Cardiac fibroblast (primary cell): ENCODE data around the gene RRH.

Experiments
- DNase-seq, 2 donors: peaks; one replicate each; pipeline versions ENCODE4 v3.0.0 to v3.0.0-alpha.2; 2010; ENCODE audit warnings: low read depth in 2 of 2
- H3K4me3 ChIP-seq, 2 donors: replicated peaks in 1 of 2; 1 replicate in 1 of 2; 2 replicates in 1 of 2; pipeline ENCODE4 v1.5.1; 2011; ENCODE audit warnings: low read depth in 2 of 2, low read length in 2 of 2, mild to moderate bottlenecking in 2 of 2, moderate library complexity in 1 of 2
- TF ChIP-seq, protein P1 (sequence below): IDR thresholded peaks from one replicate; pipeline ENCODE4 v1.5.1; 2011; ENCODE audit warnings: low read depth, mild to moderate bottlenecking, low read length, inconsistent platforms

RRH gene

DNA sequence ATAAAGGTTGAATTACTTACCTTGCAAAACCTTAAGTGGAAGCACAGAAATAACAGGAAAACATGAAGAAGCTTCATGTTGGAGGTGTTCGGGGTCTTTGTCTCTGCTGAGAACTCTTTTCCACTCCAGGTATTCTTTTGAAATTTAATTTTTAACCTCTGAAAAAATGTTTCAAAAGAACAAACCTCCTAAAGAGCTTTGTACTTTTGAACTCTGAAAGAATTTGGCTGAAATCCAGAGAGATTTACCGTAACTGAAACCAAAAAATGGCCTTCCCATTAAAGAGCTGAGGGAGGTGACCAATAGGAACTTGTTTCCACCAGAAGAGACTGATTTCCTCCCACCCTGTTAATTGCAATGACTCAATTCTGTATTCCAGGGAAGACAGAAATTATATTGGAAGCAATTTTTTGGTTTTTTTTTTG is 25.9 kb upstream of the RRH start, which contains the start of gene CFI:
CFI (minus strand) TSS at position 105 of the 425 bp plus-strand sequence; CDS start at position 77, 28 bp downstream.
- no peak within 1 kb of the TSS for H3K4me3 ChIP-seq
- DNase-seq, result peak; percentile 55 to 92
- TF ChIP-seq, protein P1, sequence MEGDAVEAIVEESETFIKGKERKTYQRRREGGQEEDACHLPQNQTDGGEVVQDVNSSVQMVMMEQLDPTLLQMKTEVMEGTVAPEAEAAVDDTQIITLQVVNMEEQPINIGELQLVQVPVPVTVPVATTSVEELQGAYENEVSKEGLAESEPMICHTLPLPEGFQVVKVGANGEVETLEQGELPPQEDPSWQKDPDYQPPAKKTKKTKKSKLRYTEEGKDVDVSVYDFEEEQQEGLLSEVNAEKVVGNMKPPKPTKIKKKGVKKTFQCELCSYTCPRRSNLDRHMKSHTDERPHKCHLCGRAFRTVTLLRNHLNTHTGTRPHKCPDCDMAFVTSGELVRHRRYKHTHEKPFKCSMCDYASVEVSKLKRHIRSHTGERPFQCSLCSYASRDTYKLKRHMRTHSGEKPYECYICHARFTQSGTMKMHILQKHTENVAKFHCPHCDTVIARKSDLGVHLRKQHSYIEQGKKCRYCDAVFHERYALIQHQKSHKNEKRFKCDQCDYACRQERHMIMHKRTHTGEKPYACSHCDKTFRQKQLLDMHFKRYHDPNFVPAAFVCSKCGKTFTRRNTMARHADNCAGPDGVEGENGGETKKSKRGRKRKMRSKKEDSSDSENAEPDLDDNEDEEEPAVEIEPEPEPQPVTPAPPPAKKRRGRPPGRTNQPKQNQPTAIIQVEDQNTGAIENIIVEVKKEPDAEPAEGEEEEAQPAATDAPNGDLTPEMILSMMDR, result no peak

DNA sequence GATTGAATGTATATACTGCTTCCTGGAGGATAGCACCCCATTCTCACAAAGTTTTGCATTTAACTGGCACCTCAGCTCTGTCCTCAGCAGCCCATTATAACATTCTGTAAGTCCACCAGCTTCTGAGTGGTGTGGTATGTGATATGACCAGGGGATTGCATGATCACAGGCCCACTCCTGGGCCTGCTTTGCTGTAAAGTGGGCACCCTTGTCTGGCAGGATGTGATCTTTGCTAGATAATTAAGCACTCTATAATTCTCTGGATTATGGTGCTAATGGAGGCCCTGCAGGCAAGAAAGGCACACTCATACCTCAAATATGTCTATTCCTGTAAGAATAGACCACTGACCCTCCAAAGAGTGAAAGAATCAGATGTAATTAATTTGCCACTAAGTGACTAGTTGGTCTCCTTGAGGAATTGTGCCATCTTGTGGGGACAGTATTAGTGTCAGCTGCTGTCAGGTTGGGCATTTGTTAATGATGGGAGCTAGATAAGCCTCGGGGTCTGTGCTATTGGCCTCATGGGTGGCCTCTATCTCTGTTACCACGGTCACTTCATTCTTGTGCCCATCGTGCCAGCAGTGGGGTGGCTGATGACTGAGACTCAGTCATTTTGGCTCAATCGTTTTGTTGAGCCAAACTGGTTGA is 23.7 kb upstream of the RRH start:
- H3K4me3 ChIP-seq, result no peak overlapping the region
- peak; percentile 56 to 69 for DNase-seq
- TF ChIP-seq, protein P1, result peak; percentile 33

DNA sequence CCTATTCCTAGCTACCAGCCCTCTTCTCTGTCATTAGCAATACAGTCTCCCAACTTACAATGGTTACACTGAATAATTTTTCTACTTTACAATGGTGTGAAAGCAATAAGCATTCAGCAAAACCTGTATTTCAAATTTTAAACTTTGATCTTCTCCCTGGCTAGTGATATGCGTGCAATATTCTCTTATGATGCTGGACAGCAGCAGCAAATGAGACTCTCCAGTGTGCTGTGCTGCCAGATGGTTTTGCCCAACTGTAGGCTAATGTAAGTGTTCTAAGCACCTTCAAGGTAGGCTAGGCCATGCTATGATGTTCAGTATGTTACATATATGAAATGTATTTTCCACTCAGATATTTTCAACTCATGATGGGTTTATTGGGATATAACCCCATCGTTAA is 18.1 kb upstream of the RRH start:
- TF ChIP-seq, protein P1, result no peak
- no peak for DNase-seq
- no peak overlapping the region for H3K4me3 ChIP-seq

DNA sequence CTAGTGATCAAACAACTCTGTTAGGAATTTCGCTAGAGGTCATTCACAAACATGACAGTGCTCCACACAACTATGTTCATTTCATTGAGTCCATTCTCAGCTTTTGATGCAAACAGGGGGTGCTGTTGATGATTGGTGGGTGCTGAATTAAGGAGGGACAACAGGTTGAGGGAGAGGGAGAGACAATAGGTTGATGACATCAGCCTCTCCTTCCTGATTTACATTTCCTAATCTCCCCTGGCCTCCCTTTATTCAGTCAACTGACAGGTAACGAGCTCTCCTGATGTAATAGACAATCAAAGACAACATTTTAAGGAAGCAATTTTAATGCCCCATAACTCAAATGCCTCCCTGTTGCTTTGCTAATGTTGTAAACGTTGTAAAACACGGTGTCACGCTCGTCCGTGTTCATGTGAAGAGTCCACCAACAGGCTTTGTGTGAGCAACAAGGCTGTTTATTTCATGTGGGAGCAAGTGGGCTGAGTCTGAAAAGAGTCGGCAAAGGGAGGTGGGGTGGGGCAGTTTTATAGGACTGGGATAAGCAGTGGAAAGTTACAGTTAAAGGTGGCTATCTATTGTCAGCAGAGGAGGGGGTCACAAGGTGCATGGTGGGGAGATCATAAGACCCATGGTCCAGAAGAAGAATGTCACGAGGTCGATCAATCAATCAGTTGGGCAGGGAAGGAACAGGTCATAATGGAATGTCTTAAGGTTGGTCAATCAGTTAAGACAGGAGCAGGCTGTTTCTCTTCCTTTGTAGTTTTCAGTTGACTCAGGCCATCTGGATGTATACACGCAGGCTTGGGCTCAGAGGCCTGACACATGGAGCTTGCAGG is 17.0 kb upstream of the RRH start:
- no peak for DNase-seq
- TF ChIP-seq, protein P1, result no peak
- no peak overlapping the region for H3K4me3 ChIP-seq

DNA sequence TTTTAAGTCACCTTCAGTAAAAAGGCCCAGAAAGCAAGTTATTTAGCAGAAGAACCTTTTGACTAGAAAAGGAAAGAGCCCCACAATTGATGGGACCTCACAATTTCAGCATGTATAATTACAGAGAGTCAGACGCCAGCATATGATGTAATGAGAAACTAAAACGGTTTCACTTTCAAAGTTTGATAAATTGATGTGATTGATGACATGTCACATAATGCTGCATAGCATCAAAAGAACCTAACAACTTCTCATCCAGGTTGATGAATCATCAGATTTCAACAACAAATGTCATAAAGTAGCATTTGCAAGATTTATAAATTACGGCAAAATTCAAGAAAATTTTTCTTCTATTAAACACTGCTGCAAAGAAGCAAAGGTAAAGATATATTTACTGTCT is 16.1 kb upstream of the RRH start:
- no peak for DNase-seq
- TF ChIP-seq, protein P1, result no peak
- no peak overlapping the region for H3K4me3 ChIP-seq

DNA sequence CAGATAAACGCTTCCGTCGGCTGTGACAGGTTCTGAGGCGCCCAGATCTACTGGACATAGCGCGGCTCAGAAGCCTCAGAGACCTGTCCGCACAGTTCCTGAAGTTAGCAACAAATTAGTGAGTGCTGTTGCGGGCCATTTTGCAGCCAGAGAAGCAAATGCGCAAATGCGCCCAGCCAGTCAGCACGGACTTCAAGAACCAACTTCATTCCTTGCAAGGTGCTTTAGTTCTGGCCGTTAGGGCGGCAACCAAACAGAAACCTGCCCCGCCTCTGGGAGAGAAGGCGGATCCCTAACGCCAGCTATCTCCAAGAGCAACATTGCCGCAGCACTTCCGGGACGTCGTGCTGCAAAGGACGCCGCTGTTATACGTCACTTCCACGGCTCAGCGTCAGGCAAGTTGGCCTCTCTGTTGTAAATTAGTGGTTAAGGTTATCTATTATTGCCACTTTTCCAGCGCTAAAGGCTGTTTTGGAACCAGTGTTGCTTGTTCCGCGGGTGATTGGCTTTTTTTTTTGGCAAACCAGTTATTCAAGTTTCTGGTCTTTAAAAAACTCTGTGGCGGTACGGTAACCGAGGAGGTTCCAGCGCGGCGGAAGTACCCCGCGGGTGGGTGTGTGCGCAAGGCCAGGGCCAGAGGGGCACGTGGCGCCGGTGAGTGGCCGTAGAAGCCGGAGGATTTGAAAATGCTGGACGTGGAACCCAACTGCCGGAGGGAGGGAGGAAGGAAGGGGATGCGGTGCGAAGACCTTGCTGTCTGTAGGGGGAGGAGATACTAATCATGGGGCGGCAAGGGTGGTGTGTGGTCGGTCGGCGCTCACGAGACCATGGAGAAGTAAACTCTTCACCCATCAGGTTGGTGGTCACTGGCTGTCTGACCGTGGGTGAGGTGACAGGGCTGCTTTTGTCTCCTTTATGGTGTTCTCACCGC is 12.4 kb upstream of the RRH start, which contains the start of gene GAR1:
GAR1 (plus strand) TSS at position 612 of the 931 bp plus-strand sequence. CDS start 403 bp downstream, outside the sequence.
- TF ChIP-seq, protein P1, result no peak
- DNase-seq, result peak; percentile 92
- peak within 1 kb of the TSS; percentile 94 to 95 for H3K4me3 ChIP-seq
